T-cell (primary cell): Measurements from ENCODE around the gene TMEM86A. TPM values are rescaled to one million over a fixed set of nuclear protein-coding genes. Genes with fewer than 3 reads are reported as not detected.

ENCODE experiments used
- ATAC-seq, 4 experiments: fragments of 200-7000 bp in 3 of 4; fragments of 150-1000 bp in 1 of 4; cut with Tn5 transposase; replicated peaks in 1 of 4; 1 replicate in 3 of 4; 2 replicates in 1 of 4; pipeline ENCODE4 v1.10.0; 2021; ENCODE audit warnings: moderate library complexity in 3 of 4, mild to moderate bottlenecking in 2 of 4, moderate number of reproducible peaks in 1 of 4
- CTCF ChIA-PET, 2 donors: fragments of 300-600 bp; sonication (Branson Sonifier 250); formaldehyde crosslinking; loops; one replicate each; lab custom pipeline; 2022; ENCODE audit warnings: antibody characterized with exemption in 2 of 2; lab: Charles Lee
- POLR2A ChIA-PET, 2 donors: fragments of 300-600 bp; sonication (Branson Sonifier 250); formaldehyde crosslinking; loops; one replicate each; lab custom pipeline; 2022; ENCODE audit warnings: antibody characterized with exemption in 2 of 2; lab: Charles Lee
- DNase-seq, 35 experiments: peaks; one replicate each; pipeline versions ENCODE4 v3.0.0 to v3.0.0-alpha.2; 2013 to 2023
- H3K27ac ChIP-seq: one replicate; pipeline ENCODE4 v1.5.1; 2013; ENCODE audit warnings: low read length
- H3K27me3 ChIP-seq, 2 experiments: replicated peaks in 1 of 2; 1 replicate in 1 of 2; 2 replicates in 1 of 2; pipeline versions ENCODE4 v1.6.1 to v1.7.0; 2013; ENCODE audit warnings: low read length in 1 of 2, mixed read lengths in 1 of 2; ENCODE audit not compliant: control insufficient read depth in 2 of 2, insufficient read depth in 2 of 2; ENCODE audit errors: extremely low read depth in 1 of 2
- H3K36me3 ChIP-seq, 2 donors: 1 replicate in 1 of 2; 2 replicates in 1 of 2; pipeline versions ENCODE4 v1.6.1 to v1.7.0; 2013; ENCODE audit warnings: low read length in 1 of 2; ENCODE audit not compliant: control insufficient read depth in 2 of 2, insufficient read depth in 1 of 2; ENCODE audit errors: extremely low read depth in 1 of 2
- H3K4me1 ChIP-seq, 2 experiments: 1 replicate in 1 of 2; 2 replicates in 1 of 2; pipeline versions ENCODE4 v1.6.1 to v1.7.0; 2013; ENCODE audit warnings: low read length in 2 of 2, mixed read lengths in 1 of 2; ENCODE audit not compliant: insufficient read depth in 2 of 2, control insufficient read depth in 1 of 2; ENCODE audit errors: extremely low read depth in 1 of 2
- H3K4me3 ChIP-seq, 2 donors: 1 replicate in 1 of 2; 2 replicates in 1 of 2; pipeline versions ENCODE4 v1.5.1 to v1.7.0; 2013; ENCODE audit warnings: mild to moderate bottlenecking in 2 of 2, low read length in 1 of 2, moderate library complexity in 1 of 2; ENCODE audit not compliant: control insufficient read depth in 1 of 2; ENCODE audit errors: extremely low read depth in 1 of 2
- H3K9me3 ChIP-seq: 2 replicates; pipeline ENCODE4 v1.7.0; 2013
- H3K27ac Mint-ChIP-seq, 2 donors: one replicate each; pipeline ENCODE4 v1.8.0; 2020 to 2021; ENCODE audit warnings: mild to moderate bottlenecking in 2 of 2, mixed read lengths in 2 of 2
- H3K27me3 Mint-ChIP-seq, 2 donors: one replicate each; pipeline ENCODE4 v1.8.0; 2021 to 2022; ENCODE audit warnings: mixed read lengths in 2 of 2
- H3K36me3 Mint-ChIP-seq: one replicate; pipeline ENCODE4 v1.8.0; 2021; ENCODE audit warnings: mixed read lengths
- H3K4me1 Mint-ChIP-seq, 3 donors: one replicate each; pipeline ENCODE4 v1.8.0; 2020 to 2022; ENCODE audit warnings: mixed read lengths in 3 of 3, mild to moderate bottlenecking in 1 of 3
- H3K4me3 Mint-ChIP-seq, 3 donors: one replicate each; pipeline ENCODE4 v1.8.0; 2020 to 2022; ENCODE audit warnings: mild to moderate bottlenecking in 3 of 3, mixed read lengths in 3 of 3, moderate library complexity in 3 of 3
- H3K9me3 Mint-ChIP-seq, 3 donors: one replicate each; pipeline ENCODE4 v1.8.0; 2020 to 2022; ENCODE audit warnings: mixed read lengths in 3 of 3
- WGBS: methylation state at CpG from one replicate; pipeline ENCODE4 v1.1.5; 2013; ENCODE audit warnings: missing lambda C conversion rate; ENCODE audit not compliant: insufficient coverage; 5-methylcytosine and 5-hydroxymethylcytosine counted together
- total RNA-seq, 35 experiments: library from RNA in 6 of 35; stranded (reverse) in 6 of 35; fragments of 120-200 nt in 1 of 35; gene quantifications; one replicate each; pipeline versions ENCODE4 v1.2.1 to v1.2.4 and lab custom pipeline; 2013 to 2026

TMEM86A gene
- total RNA-seq, 5 donors from 2014 or later (not counting 1 experiment from before 2014, with no cell fraction given): 2.5 to 6.8 (median 3.5) TPM

GRCh38 chr11:18706330-18707243 lies 8.0 kb downstream of the TMEM86A start:
- DNase-seq: peak; percentile 26 to 77 (median 55)
- Mint-ChIP-seq H3K27ac (peak overlapping the region; percentile 93 to 95), H3K36me3 (no peaks in the 10 kb centered on the region), H3K4me1 (peaks cover 20 to 33% (median 28%) of the 10 kb centered on the region in 3 donors), H3K9me3 (no peaks in the 10 kb centered on the region), H3K4me3 (peak overlapping the region; percentile 84 to 93 (median 90)), H3K27me3 (peaks cover 0 to 2% of the 10 kb centered on the region in 2 donors)
- Histone ChIP-seq H3K9me3 (no peaks in the 10 kb centered on the region), H3K27me3 (peaks cover 0 to 13% of the 10 kb centered on the region in 2 experiments), H3K4me3 (peak overlapping the region; percentile 68 to 69), H3K36me3 (no peaks in the 10 kb centered on the region), H3K27ac (peak overlapping the region; percentile 75), H3K4me1 (peaks cover 0 to 21% of the 10 kb centered on the region in 2 experiments)
- peak; percentile 84 to 91 (median 87) for ATAC-seq
- CTCF ChIA-PET: interaction anchor here in 1 of 2 donors (2.0 kb wide), 1 partner anchor 15 kb away, joined by 8 read pairs; no protein-coding TSS in a partner anchor
- WGBS: 4% methylated on average over 27 of the region's 34 CpGs
- POLR2A ChIA-PET: interaction anchor here in 1 of 2 donors (1.0 kb wide), 1 partner anchor 74 kb away, joined by 4 read pairs; no protein-coding TSS in a partner anchor

DNA sequence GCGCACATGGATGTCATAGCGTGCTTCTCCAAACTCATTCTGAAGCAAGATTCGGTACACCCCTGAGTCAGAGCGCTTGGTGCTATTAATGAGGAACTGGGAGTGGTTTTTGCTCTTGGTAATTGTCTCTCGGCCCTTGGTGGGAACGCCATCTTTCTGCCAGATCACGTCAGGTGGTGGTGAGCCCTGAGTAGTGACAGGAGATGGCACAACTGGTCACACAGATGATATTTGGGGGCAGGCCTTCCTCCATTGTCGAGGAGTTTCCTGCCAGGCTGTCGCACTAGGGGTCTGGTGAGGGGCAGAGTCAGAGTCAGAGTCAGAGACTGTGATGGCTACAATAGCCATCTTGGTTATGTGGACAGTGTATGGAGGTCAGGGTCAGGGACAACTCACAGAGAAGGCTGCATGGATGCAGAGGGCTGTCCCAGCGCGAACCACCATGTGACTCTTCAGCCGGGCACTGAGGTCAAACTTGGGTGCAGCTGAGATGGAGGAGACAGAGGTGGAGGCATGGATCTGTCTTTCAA lies 9.3 kb downstream of the TMEM86A start:
- ATAC-seq (no peak), DNase-seq (no peak)
- Mint-ChIP-seq H3K27ac (peak overlapping the region in 1 of 2 donors; percentile 28), H3K9me3 (no peaks in the 10 kb centered on the region), H3K4me3 (peak overlapping the region in 1 of 3 donors; percentile 84), H3K36me3 (no peaks in the 10 kb centered on the region), H3K4me1 (peaks cover 20 to 33% (median 28%) of the 10 kb centered on the region in 3 donors), H3K27me3 (peaks cover 0 to 2% of the 10 kb centered on the region in 2 donors)
- no peak overlapping the region for H3K27ac ChIP-seq
- H3K27me3 ChIP-seq: peaks cover 0 to 13% of the 10 kb centered on the region in 2 experiments
- 90% methylated on average over 8 of the region's 12 CpGs for WGBS
- no peaks in the 10 kb centered on the region for H3K9me3 ChIP-seq
- H3K4me1 ChIP-seq: peaks cover 0 to 21% of the 10 kb centered on the region in 2 experiments
- no peak overlapping the region for H3K4me3 ChIP-seq
- ChIA-PET POLR2A (no interaction called here), CTCF (interaction anchor here in 1 of 2 donors (2.0 kb wide), 1 partner anchor 14 kb away, joined by 8 read pairs; no protein-coding TSS in a partner anchor)
- no peaks in the 10 kb centered on the region for H3K36me3 ChIP-seq

- Histone ChIP-seq H3K4me3 (no peak overlapping the region), H3K27ac (no peak overlapping the region), H3K36me3 (no peaks in the 10 kb centered on the region), H3K9me3 (no peaks in the 10 kb centered on the region), H3K4me1 (peaks cover 0 to 21% of the 10 kb centered on the region in 2 experiments), H3K27me3 (peaks cover 0 to 17% of the 10 kb centered on the region in 2 experiments)
- CTCF ChIA-PET: no interaction called here
- no CpG with 5 or more reads among the region's 4 CpGs for WGBS
- Mint-ChIP-seq H3K4me3 (no peak overlapping the region), H3K36me3 (no peaks in the 10 kb centered on the region), H3K27ac (no peak overlapping the region), H3K27me3 (peaks cover 0 to 2% of the 10 kb centered on the region in 2 donors), H3K4me1 (peaks cover 20 to 24% (median 24%) of the 10 kb centered on the region in 3 donors), H3K9me3 (no peaks in the 10 kb centered on the region)
- no peak for ATAC-seq
- POLR2A ChIA-PET: no interaction called here
- no peak for DNase-seq
Observed at GRCh38 chr11:18709414-18709813, 10.8 kb downstream of the TMEM86A start.

- Mint-ChIP-seq H3K36me3 (no peaks in the 10 kb centered on the region), H3K27me3 (no peaks in the 10 kb centered on the region), H3K4me3 (no peak overlapping the region), H3K27ac (no peak overlapping the region), H3K9me3 (no peaks in the 10 kb centered on the region), H3K4me1 (peaks cover 12 to 14% (median 13%) of the 10 kb centered on the region in 3 donors)
- no peak for ATAC-seq
- no peak for DNase-seq
- ChIA-PET CTCF (no interaction called here), POLR2A (interaction anchor here in 1 of 2 donors (0.6 kb wide), 1 partner anchor 634 kb away, joined by 16 read pairs; no protein-coding TSS in a partner anchor)
- WGBS: 50% methylated on average over 2 of the region's 5 CpGs
- Histone ChIP-seq H3K4me3 (no peak overlapping the region), H3K9me3 (no peaks in the 10 kb centered on the region), H3K27me3 (peaks cover 0 to 17% of the 10 kb centered on the region in 2 experiments), H3K36me3 (no peaks in the 10 kb centered on the region), H3K4me1 (peaks cover 0 to 16% of the 10 kb centered on the region in 2 experiments), H3K27ac (no peak overlapping the region)
Observed at GRCh38 chr11:18710545-18710944, 12.0 kb downstream of the TMEM86A start.

DNA sequence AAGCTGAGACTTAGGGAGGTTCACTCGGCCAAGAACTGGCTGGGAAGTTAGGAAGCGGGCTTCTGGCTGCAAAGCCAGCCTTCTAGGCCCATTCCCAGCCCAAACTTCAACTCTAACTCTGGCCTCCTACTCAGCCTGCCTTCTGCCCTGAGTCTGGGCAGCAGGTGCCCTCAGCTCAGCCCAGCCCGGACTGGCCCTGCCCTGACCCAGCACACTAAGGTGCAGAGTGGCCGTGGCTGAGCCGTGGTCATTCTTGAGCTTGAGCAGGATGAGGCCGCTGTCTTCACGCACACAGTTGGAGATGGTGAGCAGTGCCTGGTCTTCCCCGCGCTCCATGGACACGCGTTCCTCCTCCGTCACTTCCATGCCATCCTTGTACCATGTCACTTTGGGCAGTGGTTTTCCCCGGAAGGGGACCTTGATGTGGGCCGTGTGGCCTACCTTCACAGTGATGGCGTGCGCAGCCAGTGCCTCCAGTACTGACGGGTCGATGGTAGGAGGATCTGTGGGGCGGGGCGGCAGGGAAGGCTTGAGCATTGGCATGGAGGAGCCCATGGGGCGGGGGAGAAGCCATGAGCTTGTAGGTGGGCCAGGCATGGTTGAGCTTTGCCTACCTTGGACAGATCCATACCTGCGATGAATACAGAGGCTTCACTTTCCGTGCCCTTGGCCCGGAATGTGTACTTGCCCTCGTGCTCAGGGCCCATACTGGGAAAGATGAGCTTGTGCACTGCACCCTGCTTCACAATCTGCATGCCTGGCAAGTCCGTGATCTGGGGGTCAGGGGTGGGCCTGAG lies 15.3 kb downstream of the TMEM86A start:
- ATAC-seq: no peak

More for the DNA sequence above, 15.3 kb downstream of the TMEM86A start:
- 89% methylated on average over 25 of the region's 26 CpGs for WGBS
- no peaks in the 10 kb centered on the region for H3K4me1 Mint-ChIP-seq
- POLR2A ChIA-PET: no interaction called here
- no peaks in the 10 kb centered on the region for H3K9me3 Mint-ChIP-seq
- peaks cover 0 to 4% of the 10 kb centered on the region in 2 donors for H3K27me3 Mint-ChIP-seq
- H3K36me3 ChIP-seq: no peaks in the 10 kb centered on the region
- CTCF ChIA-PET: interaction anchor here (0.5 to 1.3 kb wide), 3 partner anchors 8 kb away, joined by 3 read pairs; no protein-coding TSS in a partner anchor
- no peak for DNase-seq
- H3K9me3 ChIP-seq: no peaks in the 10 kb centered on the region
- H3K4me1 ChIP-seq: no peaks in the 10 kb centered on the region
- H3K4me3 Mint-ChIP-seq: no peak overlapping the region
- H3K36me3 Mint-ChIP-seq: no peaks in the 10 kb centered on the region
- no peak overlapping the region for H3K27ac ChIP-seq
- peaks cover 0 to 13% of the 10 kb centered on the region in 2 experiments for H3K27me3 ChIP-seq
- H3K4me3 ChIP-seq: no peak overlapping the region
- H3K27ac Mint-ChIP-seq: no peak overlapping the region
